Caki2 (cell line): ENCODE results near the gene LETM1. TPM values are rescaled to one million over a fixed set of nuclear protein-coding genes. Genes with fewer than 3 reads are reported as not detected.
"Not testable (repeated sequence)": the region's sequence is repeated elsewhere in the genome, so short reads cannot be mapped to it uniquely, and the experiment has no call there.

Experiments used
- DNase-seq: peaks from one replicate; pipeline ENCODE4 v3.0.0-alpha.2; 2015; ENCODE audit warnings: low read depth
- in situ Hi-C: cut with HindIII; loops from 2 replicates; pipeline ENCODE4 v1.10.0; 2016; ENCODE audit warnings: low sequenced_read_pairs, low pct_unique_long_range_greater_than_20kb, mixed read lengths
- total RNA-seq: library from RNA; depleted of rRNA; stranded (reverse); fragments of >200 nt; shearing (Covaris generic); gene quantifications from 2 replicates; pipeline ENCODE4 v1.2.3, GENCODE V29; 2014; ENCODE audit warnings: low replicate concordance

LETM1 gene
- total RNA-seq, 1 experiment from 2014 or later = 28.1 TPM

GRCh38 chr4:1835836-1836235 lies 20.1 kb downstream of the LETM1 start:
- DNase-seq, in situ Hi-C loops: not testable (repeated sequence)

- in situ Hi-C loops = no loop called here
- no peak for DNase-seq
Observed at GRCh38 chr4:1834047-1834775, 21.7 kb downstream of the LETM1 start.

GRCh38 chr4:1833307-1834046 lies 22.5 kb downstream of the LETM1 start:
- in situ Hi-C loops = no loop called here

GRCh38 chr4:1832690-1833089 lies 23.3 kb downstream of the LETM1 start:
- no peak for DNase-seq
- in situ Hi-C loops = no loop called here

More at GRCh38 chr4:1833307-1834046, 22.5 kb downstream of the LETM1 start:
- DNase-seq = no peak

- DNase-seq = no peak
- in situ Hi-C loops = no loop called here
Observed at GRCh38 chr4:1831331-1831730, 24.6 kb downstream of the LETM1 start.

- no peak for DNase-seq
- in situ Hi-C loops = no loop called here
Observed at GRCh38 chr4:1830642-1831228, 25.2 kb downstream of the LETM1 start.

- no peak for DNase-seq
- in situ Hi-C loops = no loop called here
Observed at GRCh38 chr4:1830234-1830633, 25.7 kb downstream of the LETM1 start.

- no peak for DNase-seq
- in situ Hi-C loops = no loop called here
Observed at GRCh38 chr4:1826531-1827350, 29.2 kb downstream of the LETM1 start.

- no peak for DNase-seq
- in situ Hi-C loops = no loop called here
Observed at GRCh38 chr4:1825326-1825725, 30.6 kb downstream of the LETM1 start.

GRCh38 chr4:1824746-1825145 lies 31.2 kb downstream of the LETM1 start:
- no peak for DNase-seq

GRCh38 chr4:1823545-1823932 lies 32.4 kb downstream of the LETM1 start:
- in situ Hi-C loops = no loop called here
- no peak for DNase-seq

More at GRCh38 chr4:1824746-1825145, 31.2 kb downstream of the LETM1 start:
- in situ Hi-C loops = no loop called here

GRCh38 chr4:1822568-1823544 lies 33.1 kb downstream of the LETM1 start:
- in situ Hi-C loops = no loop called here
- no peak for DNase-seq

- no peak for DNase-seq
- in situ Hi-C loops = no loop called here
Observed at GRCh38 chr4:1821679-1822567, 34.0 kb downstream of the LETM1 start.

GRCh38 chr4:1819816-1820215 lies 36.1 kb downstream of the LETM1 start:
- in situ Hi-C loops = no loop called here
- DNase-seq = no peak

- DNase-seq = no peak
- in situ Hi-C loops = no loop called here
Observed at GRCh38 chr4:1819284-1819683, 36.7 kb downstream of the LETM1 start.

GRCh38 chr4:1815997-1816860 lies 39.7 kb downstream of the LETM1 start:
- DNase-seq = no peak
- in situ Hi-C loops = no loop called here
